Heart right ventricle (tissue), 16 donors: ENCODE data around the gene FBP2. TPM values are rescaled to one million over a fixed set of nuclear protein-coding genes. Genes with fewer than 3 reads are reported as not detected.

Source experiments
- ATAC-seq, 8 donors: fragments of 200-7000 bp; cut with Tn5 transposase; one replicate each; pipeline ENCODE4 v1.9.1; 2020; ENCODE audit warnings: mild to moderate bottlenecking in 8 of 8, moderate library complexity in 8 of 8, moderate number of reproducible peaks in 1 of 8
- DNase-seq, 2 donors: peaks; one replicate each; pipeline ENCODE4 v3.0.0-alpha.2; 2020
- H3K27ac ChIP-seq, 10 donors: fragments of 200-600 bp; sonication (generic) in 2 of 10; one replicate each; pipeline versions ENCODE4 v1.5.0 to v1.8.0; 2020 to 2022; ENCODE audit warnings: mild to moderate bottlenecking in 3 of 10
- H3K27me3 ChIP-seq, 7 donors: fragments of 200-600 bp; one replicate each; pipeline ENCODE4 v1.8.0; 2021 to 2022; ENCODE audit warnings: mild to moderate bottlenecking in 2 of 7
- H3K36me3 ChIP-seq, 9 donors: fragments of 200-600 bp; sonication (generic) in 1 of 9; one replicate each; pipeline versions ENCODE4 v1.5.0 to v1.8.0; 2020 to 2022; ENCODE audit warnings: mild to moderate bottlenecking in 2 of 9
- H3K4me1 ChIP-seq, 9 donors: fragments of 200-600 bp; sonication (generic) in 1 of 9; one replicate each; pipeline versions ENCODE4 v1.5.0 to v1.8.0; 2020 to 2022; ENCODE audit warnings: mild to moderate bottlenecking in 4 of 9
- H3K4me3 ChIP-seq, 10 donors: fragments of 200-600 bp; sonication (generic) in 2 of 10; one replicate each; pipeline versions ENCODE4 v1.5.0 to v1.8.0; 2020 to 2022; ENCODE audit warnings: mild to moderate bottlenecking in 7 of 10, moderate library complexity in 2 of 10
- H3K9me3 ChIP-seq, 11 donors: fragments of 200-600 bp in 10 of 11; sonication (generic) in 2 of 11; one replicate each; pipeline versions ENCODE4 v1.5.0 to v1.8.0; 2013 to 2022; ENCODE audit warnings: mild to moderate bottlenecking in 2 of 11, control low read depth in 1 of 11, moderate library complexity in 1 of 11
- WGBS, 2 donors: extraction: QIAGEN DNeasy Blood & Tissue Kit; methylation state at CpG; one replicate each; pipeline ENCODE4 v1.1.7; 2013; ENCODE audit warnings: inconsistent platforms in 1 of 2; 5-methylcytosine and 5-hydroxymethylcytosine counted together
- intact Hi-C, 10 donors: fragments of 100-400 bp; cut with DNase I; formaldehyde crosslinking; loops; one replicate each; pipeline versions ENCODE4 v1.11.1 to v1.14.2; 2022
- polyA plus RNA-seq, 2 donors: library from polyadenylated mRNA; stranded (reverse); fragments of 200-250 nt; gene quantifications; one replicate each; pipeline ENCODE4 v1.2.3, GENCODE V29; 2013
- total RNA-seq, 10 donors: library from RNA; stranded (reverse); fragmentation: NEBNext Ultra II Directional in 3 of 10; extraction: Animal tissue kit (Norgen Biotek cat#: 25700) in 3 of 10; gene quantifications; one replicate each; pipeline versions ENCODE4 v1.2.1 to v1.2.4, GENCODE V29; 2021 to 2023
- TF ChIP-seq, protein P1 (sequence below), 9 donors: fragments of 200-600 bp; sonication (generic) in 2 of 9; IDR thresholded peaks; one replicate each; pipeline versions ENCODE4 v1.5.0 to v1.8.0; 2021 to 2022; ENCODE audit warnings: antibody characterized with exemption in 9 of 9, mild to moderate bottlenecking in 5 of 9, moderate library complexity in 1 of 9
- donor health status: Arrhythmogenic right ventricular cardiomyopathy.
- donor health status: ischemic (EF 13 %, LVEDD 7.1; RV severe dilation, severe dysfunction).
- donor health status: healthy with polysubstance abuse.
- donor health status: DM: no; HTN: yes; CAD: no.
- donor health status: DM: no; HTN: no; CAD: no.
- donor health status: ischemic (EF 25% LVEDD 6.9; RV normal size, moderate dysfunction).
- donor health status: ischemic (EF 25% LVEDD 5.7; RV mildly dilated, moderate dysfunction).
- donor health status: healthy.
- donor health status: DM: yes; HTN: yes; CAD: no.
- donor health status: Ischemic cardiomyopathy.
- donor health status: ischemic (EF 35%, LVEDD 5.7; RV mildly dilated, moderate dysfunction).
- donor health status: nonischemic (EF 11% LVEDD 7.7; RV severe dilation, severe dysfunction).
- donor health status: DM: yes; HTN: yes; CAD: no.
- donor health status: PGD.
- donor health status: ischemic (EF 29% LVEDD 5.4; RV normal size, mild dysfunction).
- donor health status: nonischemic (EF 23%, LVEDD 6.1; RV moderate dilation, normal function).

The FBP2 gene
- total and polyA plus RNA-seq, 12 donors = 0.04 to 0.51 TPM; not detected in 10

DNA sequence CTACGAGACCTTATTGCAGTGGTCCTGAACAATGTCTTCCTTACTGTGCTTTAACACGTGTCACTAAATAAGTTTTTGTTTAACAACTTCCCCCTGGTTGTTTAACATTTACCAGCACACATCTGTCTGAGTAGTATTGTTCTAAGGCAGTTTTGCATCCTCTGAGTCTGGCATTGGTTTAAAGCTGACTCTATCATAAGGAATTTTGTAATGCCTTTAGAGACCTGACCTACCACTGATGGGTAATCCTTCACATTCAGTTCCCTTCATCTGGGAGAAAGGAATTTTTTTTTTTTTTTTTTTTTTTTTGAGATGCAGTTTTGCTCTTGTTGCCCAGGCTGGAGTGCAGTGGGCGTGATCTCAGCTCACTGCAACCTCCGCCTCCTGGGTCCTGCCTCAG is 58.7 kb downstream of the FBP2 start:
- 84 to 85% methylated on average over 4 of the region's 4 CpGs for WGBS, 2 donors
- no peak for ATAC-seq

DNA sequence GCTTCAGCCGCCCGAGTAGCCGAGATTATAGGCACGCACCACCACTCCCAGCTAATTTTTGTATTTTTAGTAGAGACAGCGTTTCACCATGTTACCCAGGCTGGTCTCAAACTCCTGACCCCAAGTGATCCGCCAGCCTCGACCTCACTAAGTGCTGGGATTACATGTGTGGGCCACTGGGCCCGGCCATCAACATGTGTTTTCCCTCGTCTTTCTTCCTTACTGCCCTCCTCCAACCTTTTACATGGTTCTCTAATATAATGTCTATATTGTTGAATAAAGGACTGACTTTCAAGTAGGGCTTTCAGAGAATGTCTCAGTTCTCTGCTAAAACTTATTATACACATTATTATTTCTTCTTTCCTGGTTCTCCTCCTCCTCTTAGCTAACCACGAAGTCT is 60.0 kb downstream of the FBP2 start:
- Histone ChIP-seq H3K4me3 (no peak overlapping the region), H3K9me3 (no peaks in the 10 kb centered on the region), H3K4me1 (no peaks in the 10 kb centered on the region), H3K36me3 (no peaks in the 10 kb centered on the region), H3K27ac (no peak overlapping the region), H3K27me3 (peaks cover 0 to 17% (median 0%) of the 10 kb centered on the region in 7 donors)
- no peak for DNase-seq
- 86 to 87% methylated on average over 10 of the region's 10 CpGs for WGBS, 2 donors
- ATAC-seq = no peak
- TF ChIP-seq, protein P1, sequence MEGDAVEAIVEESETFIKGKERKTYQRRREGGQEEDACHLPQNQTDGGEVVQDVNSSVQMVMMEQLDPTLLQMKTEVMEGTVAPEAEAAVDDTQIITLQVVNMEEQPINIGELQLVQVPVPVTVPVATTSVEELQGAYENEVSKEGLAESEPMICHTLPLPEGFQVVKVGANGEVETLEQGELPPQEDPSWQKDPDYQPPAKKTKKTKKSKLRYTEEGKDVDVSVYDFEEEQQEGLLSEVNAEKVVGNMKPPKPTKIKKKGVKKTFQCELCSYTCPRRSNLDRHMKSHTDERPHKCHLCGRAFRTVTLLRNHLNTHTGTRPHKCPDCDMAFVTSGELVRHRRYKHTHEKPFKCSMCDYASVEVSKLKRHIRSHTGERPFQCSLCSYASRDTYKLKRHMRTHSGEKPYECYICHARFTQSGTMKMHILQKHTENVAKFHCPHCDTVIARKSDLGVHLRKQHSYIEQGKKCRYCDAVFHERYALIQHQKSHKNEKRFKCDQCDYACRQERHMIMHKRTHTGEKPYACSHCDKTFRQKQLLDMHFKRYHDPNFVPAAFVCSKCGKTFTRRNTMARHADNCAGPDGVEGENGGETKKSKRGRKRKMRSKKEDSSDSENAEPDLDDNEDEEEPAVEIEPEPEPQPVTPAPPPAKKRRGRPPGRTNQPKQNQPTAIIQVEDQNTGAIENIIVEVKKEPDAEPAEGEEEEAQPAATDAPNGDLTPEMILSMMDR (IDR thresholded peaks at IDR 0.05) = no peak
- intact Hi-C loops = no loop called here

More for the DNA sequence above, 58.7 kb downstream of the FBP2 start:
- H3K27me3 ChIP-seq = peaks cover 0 to 19% (median 0%) of the 10 kb centered on the region in 7 donors
- H3K36me3 ChIP-seq = no peaks in the 10 kb centered on the region
- H3K4me1 ChIP-seq = no peaks in the 10 kb centered on the region
- intact Hi-C loops = no loop called here
- DNase-seq = no peak
- TF ChIP-seq, protein P1 (IDR thresholded peaks at IDR 0.05) = no peak
- no peak overlapping the region for H3K4me3 ChIP-seq
- no peak overlapping the region for H3K27ac ChIP-seq
- no peaks in the 10 kb centered on the region for H3K9me3 ChIP-seq

DNA sequence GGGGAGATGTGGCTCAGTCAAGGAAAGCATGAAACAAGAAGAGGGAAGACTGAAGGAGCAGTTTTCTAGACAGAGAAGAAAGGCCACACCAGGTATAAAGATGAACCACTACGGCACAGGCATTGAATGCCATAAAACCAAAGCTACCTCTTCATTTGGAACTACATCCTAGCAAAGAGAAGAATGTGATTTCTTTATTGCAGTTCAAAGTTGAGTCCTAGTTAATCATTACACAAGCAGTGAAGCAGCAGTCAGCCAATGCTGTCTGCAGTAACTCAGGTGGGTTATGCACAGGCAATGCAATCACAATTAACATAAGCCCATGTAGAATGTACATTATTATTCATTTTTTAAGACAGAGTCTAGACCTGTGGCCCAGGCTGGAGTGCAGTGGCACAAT is 60.5 kb downstream of the FBP2 start:
- Histone ChIP-seq H3K27me3 (peaks cover 0 to 17% (median 0%) of the 10 kb centered on the region in 7 donors), H3K9me3 (no peaks in the 10 kb centered on the region), H3K36me3 (no peaks in the 10 kb centered on the region), H3K27ac (no peak overlapping the region), H3K4me3 (no peak overlapping the region), H3K4me1 (no peaks in the 10 kb centered on the region)
- intact Hi-C loops = no loop called here
- TF ChIP-seq, protein P1 (IDR thresholded peaks at IDR 0.05) = no peak
- WGBS, 2 donors = 93 to 96% methylated on average over 1 of the region's 1 CpG
- DNase-seq = no peak
- no peak for ATAC-seq

DNA sequence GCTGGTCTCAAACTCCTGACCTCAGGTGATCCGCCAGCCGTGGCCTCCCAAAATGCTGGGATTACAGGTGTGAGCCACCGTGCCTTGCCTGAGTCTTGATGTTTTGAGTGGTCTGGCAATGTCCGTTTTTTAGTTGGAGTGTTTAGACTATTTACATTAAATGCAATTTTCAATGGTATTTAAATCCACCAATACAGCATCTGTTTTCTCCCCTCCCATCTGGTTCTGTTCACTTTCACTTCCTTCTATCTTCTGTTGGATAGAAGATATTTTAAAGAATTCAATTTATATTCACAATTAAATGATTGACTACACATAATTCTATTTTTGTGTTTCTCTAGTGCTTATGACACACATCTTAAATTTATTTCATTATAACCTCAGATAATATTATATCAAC is 64.7 kb downstream of the FBP2 start:
- WGBS, 2 donors = 88 to 90% methylated on average over 4 of the region's 4 CpGs
- ATAC-seq (no peak), DNase-seq (no peak)
- H3K4me3 ChIP-seq = no peak overlapping the region
- no peaks in the 10 kb centered on the region for H3K4me1 ChIP-seq
- TF ChIP-seq, protein P1 (IDR thresholded peaks at IDR 0.05) = no peak
- no peaks in the 10 kb centered on the region for H3K9me3 ChIP-seq
- peaks cover 0 to 16% (median 0%) of the 10 kb centered on the region in 7 donors for H3K27me3 ChIP-seq
- H3K27ac ChIP-seq = no peak overlapping the region
- intact Hi-C loops = no loop called here
- H3K36me3 ChIP-seq = no peaks in the 10 kb centered on the region
